HG02642 (cell line): ENCODE data around the gene PEAR1.
A peak's percentile ranks its signal among the peaks of the same experiment; 100 is the strongest.

ENCODE experiments used
- ATAC-seq: cut with Tn5 transposase; IDR thresholded peaks from one replicate; pipeline ENCODE4 v1.9.1; 2021; ENCODE audit warnings: mild to moderate bottlenecking; ENCODE audit not compliant: unreplicated experiment, poor library complexity

PEAR1 gene

DNA sequence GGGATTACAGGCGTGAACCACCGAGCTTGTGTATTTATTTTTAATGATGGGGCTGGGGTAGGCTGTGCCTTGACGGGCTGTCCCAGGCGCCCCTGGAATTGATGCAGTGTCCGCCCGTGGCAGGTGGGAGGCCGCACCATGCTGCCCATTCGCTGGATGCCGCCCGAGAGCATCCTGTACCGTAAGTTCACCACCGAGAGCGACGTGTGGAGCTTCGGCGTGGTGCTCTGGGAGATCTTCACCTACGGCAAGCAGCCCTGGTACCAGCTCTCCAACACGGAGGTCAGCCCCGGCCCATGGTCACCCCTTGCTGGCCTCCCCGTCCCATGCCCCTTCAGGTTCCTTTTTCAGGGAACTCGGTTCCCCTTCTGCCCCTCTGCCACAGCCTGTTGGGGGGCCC is 13.6 kb upstream of the PEAR1 start:
- ATAC-seq: no peak

DNA sequence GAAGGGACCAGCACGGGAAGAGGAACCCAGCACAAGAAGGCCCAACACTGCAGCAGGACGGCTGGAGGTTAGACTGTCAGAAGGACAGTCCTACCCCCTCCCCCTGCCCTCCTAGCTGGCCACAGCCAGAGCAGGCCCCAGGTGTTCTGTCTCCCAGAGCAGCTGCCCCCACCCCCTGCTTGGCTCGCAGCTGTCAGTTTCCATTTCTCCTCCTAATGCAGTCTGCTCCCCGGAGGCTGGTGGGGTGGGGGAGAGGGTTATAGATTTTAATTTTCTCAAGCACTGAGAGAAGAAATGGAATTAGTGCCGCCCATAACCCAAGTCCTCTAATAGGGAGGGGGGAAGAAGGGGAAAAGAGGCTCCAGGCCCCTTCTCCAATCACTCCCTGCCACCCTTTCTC is 13.0 kb upstream of the PEAR1 start:
- no peak for ATAC-seq

DNA sequence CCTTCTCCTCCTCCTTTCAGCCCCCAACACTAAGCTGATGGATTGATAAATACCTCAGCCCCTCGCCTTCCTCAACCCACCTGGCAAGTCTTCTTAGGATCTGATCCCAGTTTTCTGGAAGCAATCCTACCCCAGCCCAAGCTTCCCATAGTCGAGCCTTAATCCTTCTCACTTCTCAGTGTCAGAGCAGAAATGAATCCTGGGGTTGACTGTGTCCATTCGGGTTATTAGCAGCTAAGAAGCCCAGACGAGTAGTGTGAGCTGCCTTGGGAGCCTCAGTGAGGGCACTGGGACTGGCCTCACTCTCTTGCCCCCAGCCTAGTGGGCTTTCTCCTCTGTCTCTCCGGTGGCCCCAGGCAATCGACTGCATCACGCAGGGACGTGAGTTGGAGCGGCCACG is 12.4 kb upstream of the PEAR1 start:
- ATAC-seq: no peak

DNA sequence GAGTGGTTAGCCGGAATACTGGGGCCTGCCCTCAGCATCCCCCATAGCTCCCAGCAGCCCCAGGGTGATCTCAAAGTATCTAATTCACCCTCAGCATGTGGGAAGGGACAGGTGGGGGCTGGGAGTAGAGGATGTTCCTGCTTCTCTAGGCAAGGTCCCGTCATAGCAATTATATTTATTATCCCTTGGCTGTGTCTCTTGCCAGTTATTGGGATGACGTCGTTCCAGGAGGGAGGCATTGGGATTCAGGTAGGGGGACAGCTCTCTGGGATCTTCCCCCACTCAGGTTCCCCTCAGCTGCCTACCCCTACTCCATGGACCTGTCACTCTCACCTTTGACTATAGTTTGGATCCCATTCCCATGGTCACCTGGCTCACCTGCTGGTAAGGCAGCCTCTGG is 11.9 kb upstream of the PEAR1 start:
- no peak for ATAC-seq

DNA sequence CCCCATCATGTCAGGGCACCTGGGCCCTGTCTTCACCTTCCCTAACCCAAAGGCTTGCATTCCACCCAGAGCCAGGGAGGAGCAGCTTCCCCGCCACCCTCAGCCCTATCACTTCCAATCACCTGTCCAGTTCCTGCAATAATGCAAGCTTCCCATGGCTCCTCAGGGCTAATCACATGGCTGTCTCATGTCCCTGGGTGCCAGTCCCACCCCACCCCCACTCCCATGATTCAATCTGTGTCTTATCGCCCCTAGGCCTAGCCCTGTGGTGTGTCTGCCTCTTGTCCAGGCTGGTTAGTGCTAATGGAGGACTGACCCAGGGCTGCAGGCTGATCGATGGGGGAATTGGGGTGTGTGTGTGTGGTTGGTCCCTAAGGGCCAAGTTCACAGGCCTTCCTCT is 11.0 kb upstream of the PEAR1 start:
- no peak for ATAC-seq

DNA sequence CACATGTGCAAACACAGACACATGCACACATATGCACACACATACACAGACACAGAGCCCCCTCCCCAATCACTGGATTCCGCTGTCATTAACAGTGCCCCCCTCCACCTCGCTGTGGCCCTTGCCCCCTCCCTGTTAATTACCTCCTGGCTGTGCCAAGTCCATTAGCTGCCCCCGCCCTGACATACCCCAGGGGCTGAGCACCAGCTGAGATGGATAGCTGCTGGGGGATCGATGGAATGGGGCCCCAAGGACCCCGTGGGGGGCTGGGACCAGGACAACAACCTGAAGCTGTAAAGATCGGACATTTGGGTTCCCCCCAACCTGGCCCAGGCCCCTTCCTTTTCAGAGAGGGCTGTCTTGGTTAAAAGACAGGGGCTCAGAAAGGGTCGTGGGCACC is 9.6 kb upstream of the PEAR1 start:
- no peak for ATAC-seq

DNA sequence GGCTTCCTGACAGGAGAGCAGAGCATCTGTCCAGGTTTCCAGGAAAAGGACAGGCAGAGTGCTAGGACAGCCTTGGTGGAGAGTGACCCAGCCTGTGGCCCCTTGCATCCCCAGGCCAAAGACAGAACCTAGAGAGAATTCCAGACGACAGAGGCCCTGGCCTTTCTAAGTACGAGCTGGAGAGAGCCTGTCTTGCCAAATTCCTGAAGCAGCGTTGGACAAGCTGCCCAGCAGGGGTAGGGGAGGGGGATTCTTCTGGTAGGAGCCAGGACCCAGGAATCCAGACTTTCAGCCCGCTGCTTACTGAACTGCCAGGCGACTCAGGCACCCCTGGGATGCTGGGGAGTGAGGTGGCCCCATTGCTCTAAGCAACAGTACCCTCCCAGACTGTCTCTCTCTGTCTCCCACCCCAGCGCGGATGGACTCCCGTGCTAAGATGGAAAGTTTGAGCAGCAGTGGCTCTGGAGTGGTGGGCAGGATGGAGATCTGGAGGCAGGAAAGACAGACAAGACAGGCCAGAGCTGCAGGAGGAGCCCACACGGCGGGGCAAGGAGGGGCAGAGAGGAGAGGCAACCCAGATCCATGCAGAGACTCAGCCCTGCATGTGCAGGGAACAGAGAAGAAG is 8.8 kb upstream of the PEAR1 start:
- no peak for ATAC-seq

DNA sequence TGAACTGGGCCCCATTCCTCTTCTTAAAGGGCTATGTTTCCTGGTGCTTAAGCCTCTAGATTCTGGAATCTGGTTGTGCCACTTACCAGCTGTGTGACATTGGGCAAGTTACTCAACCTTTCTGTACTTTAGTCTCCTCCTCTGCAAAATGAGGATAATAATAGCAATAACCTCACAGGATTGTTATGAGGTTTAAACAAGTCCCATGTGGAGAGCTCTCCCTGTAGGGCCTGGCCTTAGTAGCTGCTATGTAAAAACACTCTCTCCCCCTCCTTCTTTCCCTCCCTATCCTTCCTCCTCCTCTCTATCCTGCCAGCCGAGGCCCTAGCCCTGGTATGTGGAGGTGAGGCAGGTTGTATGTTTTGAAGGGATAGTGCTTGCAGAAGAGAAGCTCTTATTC is 8.2 kb upstream of the PEAR1 start:
- no peak for ATAC-seq

DNA sequence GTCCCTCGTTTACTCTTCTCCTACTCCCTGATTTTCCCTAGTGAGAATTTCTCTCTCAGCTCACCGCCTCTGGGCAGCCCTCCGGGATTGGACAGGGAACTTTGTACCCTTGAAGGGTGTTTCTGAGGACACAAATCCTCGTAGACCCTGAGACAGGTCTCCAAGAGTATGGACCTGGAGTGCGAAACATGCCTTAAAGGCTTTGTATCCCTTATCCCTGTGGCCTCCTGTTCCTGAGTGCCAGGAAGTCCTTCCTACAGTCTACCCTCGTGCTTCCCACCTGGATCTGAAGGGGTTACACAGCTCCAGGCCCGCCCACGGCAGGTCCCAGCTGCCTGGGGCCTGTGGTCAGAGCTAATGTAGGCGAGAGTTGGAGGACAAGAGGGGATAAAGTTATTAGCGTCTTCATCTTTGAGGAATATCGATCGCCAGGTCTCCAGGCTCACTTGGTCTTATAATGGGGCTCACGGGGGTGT is 7.6 kb upstream of the PEAR1 start:
- ATAC-seq: no peak

DNA sequence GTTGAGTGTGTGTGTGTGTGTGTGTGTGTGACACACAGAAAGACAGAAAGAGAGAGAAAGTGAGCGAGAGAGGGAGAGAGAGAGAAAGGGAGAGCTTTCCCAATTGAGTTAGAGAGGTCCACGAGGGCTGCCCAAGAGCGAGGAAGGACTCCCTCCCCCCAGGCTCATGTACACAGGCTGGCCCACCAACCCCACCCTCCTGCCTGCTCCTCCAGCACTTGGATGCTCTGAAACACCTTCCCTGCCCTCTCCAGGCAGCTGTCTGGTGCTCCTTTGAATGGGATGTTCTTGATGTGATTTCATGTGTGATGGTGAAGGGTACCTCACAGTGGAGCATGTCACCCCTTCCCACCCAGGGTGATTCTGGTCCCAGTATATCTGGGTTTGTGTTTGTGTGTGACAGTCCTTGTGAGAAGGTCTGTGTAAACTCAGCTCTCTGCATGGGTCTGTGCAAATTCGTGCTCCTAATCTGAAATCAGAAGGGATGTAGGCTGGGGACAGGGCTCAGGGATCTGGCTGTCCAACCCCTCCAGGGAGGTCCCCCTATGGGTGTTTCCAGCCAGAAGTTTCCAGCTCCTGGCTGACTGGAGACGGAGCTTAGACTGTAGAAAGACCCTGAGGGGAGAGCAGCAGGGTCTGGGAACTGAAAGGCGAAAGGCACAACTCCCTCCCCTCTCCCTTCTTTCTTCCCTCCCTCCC is 6.8 kb upstream of the PEAR1 start:
- ATAC-seq: no peak

DNA sequence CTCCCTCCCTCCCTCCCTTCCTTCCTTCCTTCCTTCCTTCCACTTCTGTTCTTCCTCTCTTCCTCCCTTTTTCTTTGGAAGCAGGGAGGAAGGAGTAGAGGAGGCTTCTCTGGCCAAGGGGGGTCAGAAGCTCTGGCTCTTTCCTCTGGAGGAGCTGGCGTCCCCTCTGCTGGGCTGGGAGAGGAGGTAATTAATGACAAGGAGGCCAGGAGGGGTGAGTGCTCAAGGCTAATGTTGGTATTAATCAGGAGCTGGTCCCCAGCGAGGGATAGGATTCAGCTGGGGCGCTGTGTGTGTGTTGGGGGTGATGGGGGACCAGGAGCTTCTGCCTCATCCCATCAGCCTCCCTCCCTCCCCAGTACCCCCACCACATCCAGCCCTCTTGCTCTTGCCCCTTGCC is 6.2 kb upstream of the PEAR1 start:
- ATAC-seq: no peak

DNA sequence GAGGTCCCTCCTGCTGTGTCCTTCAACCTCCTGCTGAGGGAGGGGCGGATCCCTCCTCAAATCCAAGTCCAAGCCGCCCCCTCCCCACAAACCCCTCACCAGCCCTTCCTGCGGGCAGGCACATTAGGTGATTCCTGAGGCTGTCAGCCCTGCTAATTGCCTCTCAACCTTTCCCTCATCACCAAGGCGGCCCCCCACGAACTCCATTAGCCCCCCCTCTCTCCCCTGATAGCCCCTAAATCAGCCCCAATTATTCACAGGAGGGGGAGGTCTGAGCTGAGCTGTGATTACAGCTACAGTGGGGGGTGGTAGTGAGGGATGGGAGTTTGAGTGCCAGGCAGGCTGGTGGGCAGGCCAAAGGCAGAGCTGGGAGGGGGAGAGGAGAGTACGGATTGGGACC is 5.8 kb upstream of the PEAR1 start:
- ATAC-seq: no peak

DNA sequence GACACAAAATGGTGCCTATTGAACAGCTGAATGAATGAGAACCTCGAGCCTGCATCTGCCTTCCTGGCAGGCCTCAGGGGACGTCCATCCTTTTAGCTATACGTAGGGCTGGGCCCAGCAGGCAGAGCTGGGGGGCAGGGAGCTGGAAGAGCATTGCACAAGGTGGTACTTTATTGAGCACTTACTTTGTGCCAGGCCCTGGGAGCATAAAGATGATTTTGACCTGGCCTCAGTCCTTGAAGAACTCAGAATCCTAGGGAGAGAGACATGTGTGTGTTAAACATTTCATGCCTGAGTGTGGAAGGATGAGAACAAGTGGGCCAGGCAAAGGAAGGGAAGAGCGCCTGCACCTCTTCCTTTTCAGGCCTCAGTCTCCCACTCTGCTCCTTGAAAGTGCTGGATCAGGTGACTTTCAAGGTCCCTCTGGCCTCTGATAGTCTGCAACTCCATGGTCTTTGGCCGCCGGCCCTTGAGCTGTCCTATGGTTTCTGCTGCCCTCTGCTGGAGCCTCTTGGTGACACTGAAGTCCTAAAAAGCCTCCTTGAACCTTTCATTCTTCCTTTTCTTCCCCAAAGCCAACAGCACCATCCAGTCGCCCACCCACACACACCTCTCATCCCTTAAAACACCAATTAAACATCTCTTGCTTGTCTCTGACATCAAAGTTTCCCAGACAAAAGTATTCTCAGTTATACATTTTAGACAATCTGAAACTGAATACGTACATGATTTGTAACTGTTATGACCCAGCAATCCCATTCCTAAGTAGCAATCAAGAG is 3.5 kb upstream of the PEAR1 start:
- ATAC-seq: no peak

DNA sequence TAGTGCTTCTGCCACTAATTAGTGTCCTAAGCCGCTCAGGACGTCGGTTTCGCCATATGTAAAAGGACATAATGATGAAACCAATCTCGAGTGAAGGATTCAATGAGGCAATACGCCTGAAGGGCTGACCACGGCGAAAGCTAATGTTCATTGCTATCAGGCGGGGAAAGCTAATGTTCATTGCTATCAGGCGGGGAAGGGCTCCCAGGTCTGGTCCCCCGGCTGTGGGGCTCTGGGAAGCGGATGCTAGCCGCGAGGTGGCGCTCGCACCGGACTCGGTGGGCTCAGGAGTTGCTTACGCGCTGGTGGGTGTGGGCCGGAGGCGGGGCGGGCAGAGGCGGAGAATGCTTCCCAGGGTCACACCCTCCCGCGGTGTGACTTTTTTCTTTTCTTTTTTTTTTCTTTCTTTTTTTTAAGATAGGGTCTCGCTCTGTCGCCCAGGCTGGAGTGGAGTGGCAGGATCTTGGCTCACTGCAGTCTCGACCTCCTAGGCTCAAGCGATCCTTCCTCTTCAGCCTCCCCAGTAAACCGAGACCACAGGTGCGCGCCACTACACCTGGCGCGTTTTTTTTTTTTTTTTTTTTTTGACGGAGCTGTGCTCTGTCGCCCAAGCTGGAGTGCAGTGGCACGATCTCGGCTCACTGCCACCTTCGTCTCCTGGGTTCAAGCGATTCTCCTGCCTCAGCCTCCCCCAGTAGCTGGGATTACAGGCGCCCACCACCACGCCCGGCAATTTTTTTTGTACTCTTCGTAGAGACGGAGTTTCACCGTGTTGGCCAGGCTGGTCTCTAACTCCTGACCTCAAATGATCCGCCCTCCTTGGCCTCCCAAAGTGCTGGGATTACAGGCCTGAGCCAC is 1.1 kb upstream of the PEAR1 start:
- ATAC-seq: peak; percentile 80

DNA sequence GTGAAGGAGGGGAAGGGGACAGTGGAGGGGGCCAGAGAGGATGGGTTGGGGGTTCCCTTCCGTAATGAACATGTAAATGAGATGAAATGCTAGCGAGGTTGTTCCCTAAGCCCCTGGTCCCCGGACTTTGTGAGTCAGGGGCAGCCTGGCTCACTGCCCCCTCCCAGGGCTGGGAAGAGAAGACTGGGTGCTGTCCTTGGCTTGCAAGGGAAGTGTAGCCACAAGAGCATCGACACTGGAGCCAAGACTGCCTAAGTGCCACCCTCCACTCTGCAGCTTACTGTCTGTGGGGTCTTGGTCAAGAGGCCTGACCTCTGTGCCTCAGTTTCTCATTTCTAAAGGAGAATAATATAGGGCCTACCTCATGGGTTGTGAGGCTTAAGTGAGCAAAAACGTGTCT is 483 bp downstream of the PEAR1 start:
- ATAC-seq: no peak

DNA sequence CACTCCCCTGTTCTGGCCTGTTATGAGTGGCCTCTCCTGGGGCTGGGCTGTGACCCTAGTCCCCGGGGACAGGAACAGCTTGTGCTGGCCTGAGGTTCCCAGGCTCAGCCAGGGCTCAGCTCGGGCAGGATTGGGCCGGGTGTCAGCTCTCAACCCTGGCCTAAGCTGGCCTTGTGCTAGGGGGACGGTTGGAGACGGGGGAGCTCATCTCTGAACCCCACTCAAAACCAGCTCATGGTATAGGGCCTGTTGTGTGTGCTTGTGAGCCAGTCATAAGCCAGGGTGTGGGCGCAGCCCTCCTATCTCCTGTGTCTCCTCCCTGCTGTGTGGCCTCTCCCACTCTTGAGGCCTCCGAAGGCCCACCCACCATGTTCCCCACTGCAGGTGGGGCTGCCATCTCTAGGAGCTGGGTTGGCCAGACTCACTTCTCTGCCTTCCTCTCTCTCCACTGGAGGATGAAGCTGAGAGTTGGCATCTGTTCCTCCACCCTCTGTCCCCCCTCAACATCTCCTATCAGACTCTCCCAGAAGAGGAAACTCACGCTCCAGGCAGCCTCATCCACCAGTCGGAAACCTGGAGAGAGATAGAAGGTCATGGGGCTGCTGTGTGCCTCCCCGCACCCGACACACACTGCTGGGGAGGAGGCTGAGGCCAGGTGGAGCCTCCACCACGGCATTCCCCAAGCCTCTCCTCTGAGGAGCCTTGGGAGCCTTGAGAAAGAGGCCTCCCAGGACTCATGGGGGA is 1.4 kb downstream of the PEAR1 start:
- no peak for ATAC-seq

DNA sequence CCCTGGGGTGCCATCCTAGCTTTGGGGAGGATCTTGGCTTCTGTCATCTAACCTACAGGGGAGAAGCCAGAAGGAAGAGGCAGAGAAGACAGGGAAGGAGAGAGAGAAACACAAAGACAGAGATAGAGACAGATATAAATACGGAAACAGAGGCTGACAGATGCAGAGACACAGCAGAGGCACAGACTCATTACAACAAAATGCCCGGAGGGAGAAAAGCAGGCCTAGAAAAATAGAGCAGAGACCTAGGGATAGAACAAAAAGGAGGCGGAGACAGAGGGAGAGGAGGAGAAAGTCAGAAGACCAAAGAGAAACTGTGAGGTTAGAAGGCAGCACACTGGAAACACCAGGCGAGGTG is 1.9 kb downstream of the PEAR1 start:
- no peak for ATAC-seq

DNA sequence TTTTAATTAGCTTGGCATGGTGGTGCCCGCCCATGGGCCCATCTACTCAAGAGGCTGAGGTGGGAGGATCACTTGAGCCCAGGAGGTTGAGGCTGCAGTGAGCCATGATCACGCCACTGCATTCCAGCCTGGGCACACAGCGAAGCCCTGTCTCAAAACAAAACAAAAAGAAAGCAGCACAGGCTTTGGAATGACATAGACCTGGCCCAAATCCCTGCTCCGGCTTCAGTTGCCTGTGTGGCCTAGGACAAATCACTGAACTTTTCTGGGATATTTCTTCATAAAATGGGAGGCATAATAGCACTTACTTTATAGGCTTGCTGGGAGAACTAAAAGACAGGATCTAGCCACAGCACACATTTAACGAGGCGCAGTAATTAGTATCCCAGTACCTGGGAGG is 2.4 kb downstream of the PEAR1 start:
- no peak for ATAC-seq

DNA sequence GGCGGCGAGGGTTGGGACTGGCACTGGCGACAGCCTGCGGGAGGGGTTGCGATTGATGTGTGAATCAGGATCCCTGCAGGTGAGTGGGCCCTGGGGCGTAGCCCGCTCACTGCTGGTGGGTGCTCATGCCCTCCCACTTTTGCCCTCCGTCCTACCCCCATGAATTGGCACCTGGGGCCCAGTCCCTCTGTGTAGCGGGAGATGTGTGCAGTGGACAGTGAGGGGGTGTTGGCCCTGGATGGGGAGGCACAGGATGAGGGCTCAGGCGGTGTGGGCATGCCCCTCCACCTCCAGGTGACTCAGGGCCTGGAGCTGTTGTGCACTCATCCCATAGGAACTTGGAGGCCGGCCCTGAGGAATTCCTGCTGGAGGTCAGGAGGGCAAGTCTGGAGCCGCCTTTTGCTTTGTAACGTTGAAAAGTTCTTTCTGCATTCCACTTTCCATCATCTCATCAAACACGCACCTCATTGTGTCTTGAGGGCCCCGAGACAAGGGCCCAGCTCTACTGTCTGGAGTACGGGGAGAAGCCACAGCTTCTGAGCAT is 3.0 kb downstream of the PEAR1 start:
- ATAC-seq: no peak
